GM23338 (cell line): ENCODE results near the gene PDP2. TPM values are rescaled to one million over a fixed set of nuclear protein-coding genes. Genes with fewer than 3 reads are reported as not detected.

Experiments
- ATAC-seq: fragments of 200-7000 bp; cut with Tn5 transposase; 3 replicates; pipeline ENCODE4 v1.9.1; 2020
- DNase-seq: peaks from one replicate; pipeline ENCODE4 v3.0.0-alpha.2; 2015; ENCODE audit warnings: low spot score
- H2AFZ ChIP-seq: fragments of 200-600 bp; sonication (generic); 2 replicates; pipeline ENCODE4 v1.8.0; 2016; ENCODE audit warnings: antibody characterized with exemption, mild to moderate bottlenecking, moderate library complexity
- H3F3A ChIP-seq: fragments of 200-600 bp; sonication (generic); replicated peaks from 2 replicates; pipeline ENCODE4 v1.8.0; 2017; ENCODE audit warnings: antibody characterized with exemption, mixed run types, low read depth
- H3K27ac ChIP-seq: fragments of 200-600 bp; sonication (generic); 2 replicates; pipeline ENCODE4 v1.6.1; 2016; ENCODE audit warnings: low read depth
- H3K27me3 ChIP-seq: fragments of 200-600 bp; sonication (generic); 2 replicates; pipeline ENCODE4 v1.8.0; 2016; ENCODE audit warnings: mild to moderate bottlenecking, mixed run types, moderate library complexity; ENCODE audit not compliant: insufficient read depth
- H3K36me3 ChIP-seq: fragments of 200-600 bp; sonication (generic); 2 replicates; pipeline ENCODE4 v1.8.0; 2016; ENCODE audit warnings: mild to moderate bottlenecking; ENCODE audit not compliant: insufficient read depth
- H3K4me1 ChIP-seq: fragments of 200-600 bp; sonication (generic); 2 replicates; pipeline ENCODE4 v1.8.0; 2016; ENCODE audit warnings: mild to moderate bottlenecking, moderate library complexity; ENCODE audit not compliant: insufficient read depth
- H3K4me2 ChIP-seq: fragments of 200-600 bp; sonication (generic); 2 replicates; pipeline ENCODE4 v1.7.1; 2017; ENCODE audit warnings: mixed run types
- H3K4me3 ChIP-seq: fragments of 200-600 bp; sonication (generic); 2 replicates; pipeline ENCODE4 v1.6.1; 2016; ENCODE audit warnings: mixed run types
- H3K79me2 ChIP-seq: fragments of 200-600 bp; sonication (generic); replicated peaks from 2 replicates; pipeline ENCODE4 v1.8.0; 2017; ENCODE audit warnings: mild to moderate bottlenecking; ENCODE audit not compliant: insufficient read depth
- H3K9me2 ChIP-seq: fragments of 200-600 bp; sonication (generic); 2 replicates; pipeline ENCODE4 v1.8.0; 2017; ENCODE audit not compliant: insufficient read depth
- H4K20me1 ChIP-seq: fragments of 200-600 bp; sonication (generic); replicated peaks from 2 replicates; pipeline ENCODE4 v1.8.0; 2017; ENCODE audit warnings: mild to moderate bottlenecking; ENCODE audit not compliant: insufficient read depth
- H3K27ac Mint-ChIP-seq: 2 replicates; pipeline ENCODE4 v1.8.0; 2020; ENCODE audit warnings: inconsistent platforms, mild to moderate bottlenecking, moderate library complexity, mixed read lengths
- H3K27me3 Mint-ChIP-seq: 3 replicates; pipeline ENCODE4 v1.8.0; 2022; ENCODE audit warnings: low read depth, mild to moderate bottlenecking, moderate library complexity, mixed read lengths, inconsistent platforms; ENCODE audit not compliant: insufficient read depth, poor library complexity
- H3K36me3 Mint-ChIP-seq: 3 replicates; pipeline ENCODE4 v1.8.0; 2021; ENCODE audit warnings: low read depth, mild to moderate bottlenecking, inconsistent platforms, moderate library complexity, mixed read lengths
- H3K4me1 Mint-ChIP-seq: 3 replicates; pipeline ENCODE4 v1.8.0; 2020; ENCODE audit warnings: mild to moderate bottlenecking, inconsistent platforms, mixed read lengths
- H3K4me3 Mint-ChIP-seq: 3 replicates; pipeline ENCODE4 v1.8.0; 2021; ENCODE audit warnings: moderate library complexity, mild to moderate bottlenecking, inconsistent platforms, mixed read lengths
- H3K9me3 Mint-ChIP-seq: 3 replicates; pipeline ENCODE4 v1.8.0; 2020; ENCODE audit warnings: moderate library complexity, mild to moderate bottlenecking, inconsistent platforms, mixed read lengths
- CREB1 ChIP-seq: fragments of 250-450 bp; sonication (Bioruptor Pico); IDR thresholded peaks from 2 replicates; pipeline ENCODE4 v1.5.0; 2020; ENCODE audit warnings: low read depth, mild to moderate bottlenecking, moderate library complexity
- CTCF ChIP-seq, 2 experiments: fragments of 200-600 bp in 1 of 2; sonication (generic) in 1 of 2; conservative IDR thresholded peaks; 2 replicates each; pipeline versions ENCODE4 v1.5.1 to v1.6.1; 2016 to 2017; ENCODE audit warnings: antibody characterized with exemption in 2 of 2, low read depth in 2 of 2, mild to moderate bottlenecking in 2 of 2, moderate library complexity in 1 of 2
- EZH2 ChIP-seq: fragments of 200-600 bp; sonication (generic); IDR thresholded peaks from one replicate; pipeline ENCODE4 v1.8.0; 2017; ENCODE audit warnings: antibody characterized with exemption, mild to moderate bottlenecking, low read depth; ENCODE audit not compliant: unreplicated experiment
- EZH2phosphoT487 ChIP-seq: fragments of 200-600 bp; sonication (generic); IDR thresholded peaks from one replicate; pipeline ENCODE4 v1.8.1; 2018; ENCODE audit warnings: antibody characterized with exemption; ENCODE audit not compliant: unreplicated experiment
- NANOG ChIP-seq: IDR thresholded peaks from 2 replicates; pipeline ENCODE4 v1.6.1; 2016; ENCODE audit warnings: antibody characterized with exemption, borderline replicate concordance
- ZNF331 ChIP-seq: fragments of 250-450 bp; sonication (Bioruptor Pico); IDR thresholded peaks from 2 replicates; pipeline ENCODE4 v1.5.0; 2020; ENCODE audit warnings: low read depth, mild to moderate bottlenecking, moderate library complexity
- ZNF462 ChIP-seq: fragments of 250-450 bp; sonication (Bioruptor Pico); IDR thresholded peaks from 2 replicates; pipeline ENCODE4 v1.5.0; 2020; ENCODE audit warnings: mild to moderate bottlenecking, moderate library complexity
- polyA plus RNA-seq: library from polyadenylated mRNA; unstranded; fragments of >200 nt; fragmentation: Nextera tagmentation; extraction: Ambion mirVana; gene quantifications from 2 replicates; pipeline ENCODE4 v1.2.1, GENCODE V29; 2016
- total RNA-seq: library from RNA; depleted of rRNA; stranded (reverse); fragments of >200 nt; shearing (Covaris generic); gene quantifications from 2 replicates; pipeline ENCODE4 v1.2.3, GENCODE V29; 2014
- TF ChIP-seq, protein P1 (sequence below): IDR thresholded peaks from 2 replicates; pipeline ENCODE4 v1.6.1; 2016; ENCODE audit warnings: antibody characterized with exemption

Gene PDP2
- total and polyA plus RNA-seq, 2 experiments from 2014 or later, result 9.0 to 23.2 TPM

- TF ChIP-seq CTCF (conservative IDR thresholded peaks at IDR 0.05; ENCODE audit: low read depth in 2 of 2) (no peak), EZH2 (no peak), CREB1 (CRISPR knock-in tag) (no peak), NANOG (no peak)
These were observed 26.8 kb upstream of the PDP2 start (continued) for GRCh38 chr16:66853261-66854139.

GRCh38 chr16:66856184-66856730 lies 24.1 kb upstream of the PDP2 start:
- no peaks in the 10 kb centered on the region for H3K27me3 ChIP-seq
- TF ChIP-seq ZNF331 (CRISPR knock-in tag) (no peak), ZNF462 (CRISPR knock-in tag) (no peak), CREB1 (CRISPR knock-in tag) (no peak), CTCF (conservative IDR thresholded peaks at IDR 0.05; ENCODE audit: low read depth in 2 of 2) (no peak), NANOG (no peak), EZH2phosphoT487 (no peak)
- TF ChIP-seq, protein P1, sequence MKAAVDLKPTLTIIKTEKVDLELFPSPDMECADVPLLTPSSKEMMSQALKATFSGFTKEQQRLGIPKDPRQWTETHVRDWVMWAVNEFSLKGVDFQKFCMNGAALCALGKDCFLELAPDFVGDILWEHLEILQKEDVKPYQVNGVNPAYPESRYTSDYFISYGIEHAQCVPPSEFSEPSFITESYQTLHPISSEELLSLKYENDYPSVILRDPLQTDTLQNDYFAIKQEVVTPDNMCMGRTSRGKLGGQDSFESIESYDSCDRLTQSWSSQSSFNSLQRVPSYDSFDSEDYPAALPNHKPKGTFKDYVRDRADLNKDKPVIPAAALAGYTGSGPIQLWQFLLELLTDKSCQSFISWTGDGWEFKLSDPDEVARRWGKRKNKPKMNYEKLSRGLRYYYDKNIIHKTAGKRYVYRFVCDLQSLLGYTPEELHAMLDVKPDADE, result no peak
- no peak overlapping the region for H2AFZ ChIP-seq
- H3K9me2 ChIP-seq, result no peaks in the 10 kb centered on the region
- peaks cover 2% of the 10 kb centered on the region for H3K27me3 Mint-ChIP-seq
- H3K79me2 ChIP-seq, result no peaks in the 10 kb centered on the region
- no peaks in the 10 kb centered on the region for H3F3A ChIP-seq
- no peaks in the 10 kb centered on the region for H3K4me1 ChIP-seq
- ATAC-seq, result no peak
- no peak overlapping the region for H3K27ac ChIP-seq
- no peaks in the 10 kb centered on the region for H3K4me1 Mint-ChIP-seq
- DNase-seq, result no peak
- H3K36me3 Mint-ChIP-seq, result no peaks in the 10 kb centered on the region
- no peak overlapping the region for H3K4me3 ChIP-seq
- H4K20me1 ChIP-seq, result no peaks in the 10 kb centered on the region
- H3K4me2 ChIP-seq, result no peak overlapping the region
- H3K27ac Mint-ChIP-seq, result no peak overlapping the region
- H3K4me3 Mint-ChIP-seq, result no peak overlapping the region
- no peaks in the 10 kb centered on the region for H3K9me3 Mint-ChIP-seq
- no peaks in the 10 kb centered on the region for H3K36me3 ChIP-seq
